ENCODE measurements around the gene TMPRSS11A. TPM values are rescaled to one million over a fixed set of nuclear protein-coding genes. Genes with fewer than 3 reads are reported as not detected.

TMPRSS11A gene
- total RNA-seq, 1 donor from 2014 or later, result not detected

- no peak for FAIRE-seq
- Histone ChIP-seq H3K4me3 (ENCODE audit: low read depth, low read length) (no peak overlapping the region), H3K36me3 (ENCODE audit: control insufficient read depth, insufficient read depth, low read length) (no peaks in the 10 kb centered on the region), H3K27me3 (ENCODE audit: control insufficient read depth, insufficient read depth, low read length) (no peaks in the 10 kb centered on the region)
- no peak for TF ChIP-seq CTCF (IDR thresholded peaks at IDR 0.05; ENCODE audit: insufficient read depth, low read length, severe bottlenecking)
- no peak for DNase-seq (ENCODE audit: low read depth)
Observed at GRCh38 chr4:67869580-67870190, 93.6 kb downstream of the TMPRSS11A start.

GRCh38 chr4:67861513-67861912 is 101.8 kb downstream of the TMPRSS11A start:
- no peaks in the 10 kb centered on the region for H3K27me3 ChIP-seq (ENCODE audit: control insufficient read depth, insufficient read depth, low read length)
- no peak for TF ChIP-seq CTCF (IDR thresholded peaks at IDR 0.05; ENCODE audit: insufficient read depth, low read length, severe bottlenecking)
- DNase-seq (ENCODE audit: low read depth), result peak; percentile 90
- FAIRE-seq, result no peak
- H3K36me3 ChIP-seq (ENCODE audit: control insufficient read depth, insufficient read depth, low read length), result no peaks in the 10 kb centered on the region
- H3K4me3 ChIP-seq (ENCODE audit: low read depth, low read length), result no peak overlapping the region

Other genes with a start within 250 kb of the TMPRSS11A start
- under 0.01 and 0.13 TPM in 2 replicates for gene GNRHR, start 209.1 kb downstream of the TMPRSS11A start, total RNA-seq
- 8.7 and 15.1 TPM in 2 replicates for gene TMPRSS11D, start 79.5 kb downstream of the TMPRSS11A start, total RNA-seq
- gene TMPRSS11F, start 166.4 kb upstream of the TMPRSS11A start, total RNA-seq, result 1.6 and 2.3 TPM in 2 replicates

Measured in bronchial epithelial cell (primary cell).